NCI-H1930 (cell line): ENCODE data around the gene GMDS.

Source experiments
- DNase-seq, 2 experiments: peaks; one replicate each; lab custom pipeline; 2025; lab: John Stamatoyannopoulos, UW

Gene GMDS

DNA sequence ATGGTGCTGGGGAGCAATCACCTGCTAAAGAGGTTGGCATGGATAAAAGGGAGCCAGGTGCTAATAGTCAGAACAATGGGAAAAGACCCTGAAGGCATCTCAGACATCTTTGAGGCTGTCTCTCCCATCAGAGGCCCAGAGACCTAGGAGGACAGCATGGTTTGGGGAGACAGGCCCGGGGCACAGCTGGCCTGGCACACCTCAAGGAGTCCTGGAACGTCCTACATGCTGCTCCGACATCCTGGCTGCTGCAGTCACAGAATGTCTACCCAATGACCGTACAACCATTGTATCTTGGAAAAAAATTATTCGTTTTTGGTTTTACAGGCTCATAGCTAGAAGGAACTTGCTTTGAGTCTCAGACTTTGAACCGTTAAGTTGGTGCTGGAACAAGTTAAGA lies 4.4 kb downstream of the GMDS start:
- no peak for DNase-seq

DNA sequence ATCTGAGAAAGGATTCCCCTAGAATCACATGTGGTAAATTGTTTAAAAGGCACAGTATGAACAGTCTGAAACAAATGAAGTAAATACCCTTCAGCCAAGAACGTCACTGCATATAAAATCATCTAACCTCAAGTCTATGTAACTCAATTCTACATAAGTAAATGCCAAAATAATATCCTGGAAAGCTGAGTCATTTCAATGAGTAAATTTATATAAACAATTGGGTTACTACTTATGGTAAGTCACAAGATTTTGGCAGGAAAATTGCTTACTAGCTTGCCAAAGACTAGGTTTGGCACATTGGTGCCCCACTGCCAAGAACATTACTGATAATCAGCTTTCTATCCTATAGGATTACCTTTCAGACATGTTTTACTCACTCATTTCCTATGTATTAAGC lies 8.4 kb downstream of the GMDS start:
- DNase-seq = no peak

DNA sequence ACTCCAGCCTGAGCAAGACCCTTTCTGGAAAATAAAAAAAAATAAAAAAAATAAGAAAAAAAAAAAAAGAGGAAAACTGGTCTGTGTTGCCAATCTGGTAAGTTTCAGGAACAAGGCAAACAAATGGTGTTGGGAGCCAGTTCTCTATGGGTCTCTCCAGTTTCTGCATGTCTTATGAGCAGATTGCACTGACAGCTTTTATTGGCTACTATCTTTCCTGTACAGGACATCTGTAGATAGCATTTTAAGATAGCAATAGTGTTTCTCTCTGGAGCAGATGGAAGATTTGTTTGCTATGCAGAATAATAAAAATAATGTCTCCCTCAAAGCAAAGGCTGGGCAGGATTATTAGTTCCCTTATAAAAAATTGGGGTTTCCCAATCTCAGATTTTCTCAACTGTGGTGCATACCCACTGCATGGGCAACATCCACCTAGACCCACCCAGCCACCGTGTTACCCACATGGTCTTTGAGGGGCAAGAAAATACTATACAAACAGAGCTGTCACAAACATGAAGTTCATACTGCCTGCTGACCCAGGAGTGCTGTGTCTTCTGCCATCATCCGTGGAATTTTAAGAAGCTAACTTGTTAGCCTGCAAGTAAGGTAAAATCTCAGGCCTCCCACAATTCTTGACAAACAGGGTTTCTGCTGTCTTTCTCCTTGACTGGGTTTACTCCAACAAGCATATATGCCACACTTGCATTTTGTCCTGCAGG lies 9.5 kb downstream of the GMDS start:
- DNase-seq = no peak

DNA sequence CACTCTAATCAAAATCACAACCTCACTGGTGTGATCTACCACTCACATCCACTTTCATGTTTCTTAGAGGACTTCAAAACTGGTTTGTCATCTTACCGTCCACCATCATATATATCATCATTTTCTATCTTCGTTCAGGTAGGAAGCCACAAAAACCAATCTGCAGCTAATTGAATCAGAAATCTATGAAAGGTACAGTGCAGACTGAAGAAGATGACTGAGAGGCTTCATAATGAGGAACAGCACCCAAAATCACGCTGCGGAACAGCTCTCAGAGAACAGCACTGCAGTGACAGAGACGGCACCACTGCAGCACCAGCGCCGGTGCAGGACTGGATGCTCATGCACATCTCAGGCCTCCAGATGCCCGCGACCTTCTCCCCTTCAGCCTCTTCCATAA lies 13.0 kb downstream of the GMDS start:
- no peak for DNase-seq

DNA sequence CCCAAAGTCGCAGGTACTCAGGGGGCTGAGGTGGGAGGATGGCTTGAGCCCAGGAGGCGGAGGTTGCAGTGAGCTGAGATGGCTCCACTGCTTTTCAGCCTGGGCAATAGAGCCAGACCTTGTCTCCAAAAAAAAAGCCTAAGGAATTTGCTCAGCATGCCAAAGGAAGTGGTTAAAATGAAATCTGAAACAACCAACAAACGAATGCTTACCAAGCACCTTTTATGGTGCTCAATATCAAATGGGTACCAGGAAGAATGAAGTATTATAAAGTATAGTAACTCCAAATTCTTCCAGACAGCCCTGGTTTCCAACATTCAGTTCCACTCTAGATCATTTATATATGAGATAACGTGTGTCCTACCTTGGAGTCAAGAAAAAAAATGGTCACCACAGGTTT lies 14.0 kb downstream of the GMDS start:
- no peak for DNase-seq

DNA sequence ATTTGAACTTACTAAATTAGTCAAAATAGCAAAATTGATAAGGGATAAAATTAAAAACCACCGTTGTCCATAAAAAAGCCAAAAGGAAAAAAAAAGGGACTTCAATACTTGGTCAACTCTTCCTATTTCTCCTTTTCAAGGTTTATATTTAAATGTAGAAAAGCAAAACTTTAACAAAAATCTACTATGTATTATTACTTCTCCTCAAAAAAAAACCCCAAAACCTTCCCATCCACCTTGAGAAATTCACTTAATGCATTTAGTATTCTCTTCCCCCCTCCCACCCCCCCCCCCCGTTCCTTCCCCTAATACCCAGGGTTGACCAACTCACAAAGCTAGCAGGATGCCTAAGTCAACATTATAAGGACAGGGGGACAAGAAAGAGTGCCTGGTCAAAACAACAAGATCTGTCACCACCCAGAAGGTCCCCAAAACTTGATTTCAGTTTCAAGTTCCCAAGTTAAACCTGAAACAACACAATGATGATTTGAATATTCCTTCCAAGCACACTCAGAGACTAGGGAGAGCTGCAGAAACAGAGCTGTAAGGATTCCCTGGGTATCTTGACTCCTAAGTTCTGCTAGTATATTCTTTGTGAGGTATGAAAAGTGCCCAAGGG lies 14.6 kb downstream of the GMDS start:
- no peak for DNase-seq

DNA sequence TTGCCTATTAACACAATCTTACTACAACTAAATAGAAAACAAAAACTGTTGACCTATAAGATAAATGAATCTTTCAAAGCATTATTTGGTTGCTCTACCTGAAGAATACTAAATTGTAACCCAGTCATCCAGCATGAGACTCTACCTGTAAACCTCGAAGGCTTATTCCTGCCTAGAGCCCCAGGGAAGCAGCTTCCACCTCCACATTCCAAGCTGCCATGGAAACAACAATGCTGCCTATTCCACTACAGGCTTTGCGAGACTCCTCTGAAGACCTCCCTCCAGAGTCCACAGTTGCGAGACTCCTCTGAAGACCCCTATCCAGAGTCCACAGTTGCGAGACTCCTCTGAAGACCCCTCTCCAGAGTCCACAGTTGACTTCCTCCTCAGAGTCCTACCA lies 15.7 kb downstream of the GMDS start:
- DNase-seq = no peak

DNA sequence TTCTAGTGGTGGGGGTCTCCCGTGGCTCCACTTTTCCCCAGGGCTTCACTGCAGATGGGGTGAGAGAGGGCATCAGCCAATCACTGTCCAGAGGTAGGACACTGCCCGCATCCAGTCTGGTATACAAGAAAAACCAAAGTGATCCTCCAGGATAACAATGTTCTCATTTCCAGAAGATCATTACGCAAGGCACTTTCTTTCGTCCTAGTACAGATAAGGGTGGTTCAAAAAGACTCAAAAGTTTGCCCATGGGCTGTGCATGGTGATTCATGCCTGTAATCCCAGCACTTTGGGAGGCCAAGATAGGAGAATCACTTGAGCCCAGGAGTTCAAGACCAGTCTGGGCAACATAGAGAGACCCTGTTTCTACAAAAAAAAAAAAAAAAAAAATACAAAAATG lies 16.4 kb downstream of the GMDS start:
- DNase-seq = no peak

DNA sequence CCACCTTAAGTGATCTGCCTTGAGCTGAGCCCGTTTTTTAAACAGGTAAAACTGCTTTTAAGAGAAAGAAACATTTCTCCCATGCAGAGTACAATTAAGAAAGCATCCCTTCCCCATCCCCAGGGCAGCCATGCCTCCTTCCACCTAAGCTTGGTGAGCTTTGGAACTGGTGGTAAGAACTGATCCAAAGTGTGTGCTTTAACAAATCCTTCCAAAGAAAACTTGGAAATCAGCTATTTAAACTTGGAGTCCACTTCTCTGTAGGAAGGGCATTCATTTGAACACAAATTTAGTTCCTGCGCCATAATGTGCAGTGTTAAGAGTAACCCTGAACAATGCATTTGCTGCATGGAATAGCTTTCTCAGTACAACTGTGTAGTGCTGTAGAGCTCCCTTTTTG lies 17.0 kb downstream of the GMDS start:
- no peak for DNase-seq

DNA sequence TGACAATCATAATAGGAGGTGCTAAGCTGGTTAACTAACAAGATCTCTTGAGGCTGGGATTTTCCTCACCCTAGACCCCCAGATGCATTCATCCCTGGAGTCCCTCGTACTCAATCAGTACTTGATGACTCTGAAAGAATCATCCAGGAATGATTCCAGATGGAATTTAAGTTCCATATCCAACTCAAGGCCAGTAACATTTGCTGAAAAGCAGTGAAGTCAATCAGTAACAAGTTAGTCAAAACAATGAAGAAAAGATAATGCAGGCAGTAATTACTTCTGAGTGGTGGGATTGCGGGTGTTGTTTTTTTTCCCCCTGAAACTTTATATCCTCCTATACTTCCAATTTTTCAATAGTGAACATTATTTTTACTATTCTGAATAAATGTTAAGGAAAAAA lies 18.6 kb downstream of the GMDS start:
- DNase-seq = no peak

DNA sequence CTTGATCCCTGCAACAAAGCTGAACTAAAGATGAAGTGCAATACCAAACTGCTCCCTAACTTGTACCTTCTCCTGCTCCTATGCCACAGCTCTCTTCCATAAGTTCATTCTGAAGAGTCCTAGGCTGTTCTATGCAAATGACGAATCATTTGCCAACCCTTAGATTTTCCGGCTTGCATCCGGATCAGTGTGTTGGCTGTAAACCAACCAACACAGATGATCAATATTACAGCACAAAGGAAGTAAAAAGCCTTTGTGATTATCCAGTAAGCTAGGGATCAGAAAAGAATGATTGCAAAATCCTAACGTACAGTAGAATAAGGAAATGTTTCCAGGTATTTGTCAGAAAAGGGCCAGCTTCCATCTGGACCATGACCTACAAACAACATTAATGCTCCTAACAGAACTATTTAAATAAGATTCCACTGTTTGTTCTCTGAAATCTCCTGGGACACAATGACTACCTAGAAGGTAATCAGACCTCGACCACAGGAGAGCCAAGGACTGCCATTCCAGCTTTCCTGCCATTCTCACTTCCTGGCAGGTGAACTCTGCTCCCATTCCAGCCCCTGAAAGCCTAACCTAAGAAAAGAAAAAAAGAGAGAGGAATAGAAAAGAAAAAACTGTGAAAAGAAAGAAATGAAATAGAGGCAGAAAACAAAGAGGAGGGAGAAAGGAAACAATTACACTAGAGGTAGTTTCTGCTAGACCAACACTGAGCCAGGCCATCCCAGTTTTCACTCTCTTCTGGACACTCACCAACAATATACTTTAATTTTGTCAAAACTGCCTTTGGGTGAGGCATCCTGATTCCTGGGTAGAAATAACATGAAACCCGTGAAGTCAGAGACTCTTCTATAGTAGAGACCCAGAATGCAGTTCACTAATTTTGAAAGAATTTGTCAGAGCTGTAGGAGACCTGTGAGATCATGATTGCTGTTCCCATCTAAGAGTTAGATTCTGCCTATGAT lies 19.7 kb downstream of the GMDS start:
- no peak for DNase-seq

DNA sequence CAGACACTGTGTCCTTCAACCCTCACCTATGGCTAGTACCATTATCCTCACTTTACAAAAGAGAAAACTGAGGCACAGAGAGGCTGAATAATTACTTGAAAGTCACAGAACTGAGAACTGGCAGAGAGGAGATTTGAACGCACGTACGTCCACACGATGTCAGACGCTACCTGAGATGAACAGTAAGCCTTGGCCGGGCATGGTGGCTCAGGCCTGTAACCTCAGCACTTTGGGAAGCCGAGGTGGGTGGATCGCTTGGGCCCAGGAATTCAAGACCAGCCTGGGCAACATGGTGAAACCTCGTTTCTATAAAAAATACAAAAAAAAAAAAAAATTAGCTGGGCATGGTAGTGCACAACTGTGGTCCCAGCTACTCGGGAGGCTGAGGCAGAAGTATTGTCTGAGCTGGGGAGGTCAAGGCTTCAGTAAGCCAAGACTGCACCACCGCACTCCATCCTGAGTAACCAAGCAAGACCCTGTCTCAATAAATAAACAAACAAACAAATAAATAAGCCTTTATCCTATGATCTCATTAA lies 20.5 kb downstream of the GMDS start:
- DNase-seq = no peak

DNA sequence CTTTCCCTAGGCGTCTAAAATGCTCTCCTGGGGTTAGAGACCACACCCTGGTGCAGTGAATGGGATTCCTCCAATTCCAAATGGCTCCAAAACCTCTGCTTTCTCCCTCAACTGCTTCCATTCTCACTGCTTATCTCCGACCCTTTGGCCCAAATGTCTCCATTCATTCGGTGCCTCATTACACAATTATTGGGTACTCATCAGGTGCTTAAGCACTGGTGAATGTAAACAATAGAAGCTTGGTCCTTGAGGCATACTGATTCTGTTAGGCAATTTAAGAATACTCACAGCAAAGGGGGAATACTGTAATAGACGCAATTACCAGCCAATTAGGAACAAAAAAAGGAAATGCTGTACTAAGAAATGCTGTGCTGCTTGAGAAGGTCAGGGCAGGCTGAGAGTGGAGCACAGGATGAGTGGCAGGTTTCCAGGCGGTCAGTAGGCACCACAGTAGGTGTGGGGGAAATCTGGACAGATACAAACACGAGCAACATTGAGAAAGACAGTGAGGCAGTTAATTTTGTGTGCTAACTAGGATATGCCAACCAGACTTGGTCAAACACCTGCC lies 23.0 kb downstream of the GMDS start:
- DNase-seq = no peak

DNA sequence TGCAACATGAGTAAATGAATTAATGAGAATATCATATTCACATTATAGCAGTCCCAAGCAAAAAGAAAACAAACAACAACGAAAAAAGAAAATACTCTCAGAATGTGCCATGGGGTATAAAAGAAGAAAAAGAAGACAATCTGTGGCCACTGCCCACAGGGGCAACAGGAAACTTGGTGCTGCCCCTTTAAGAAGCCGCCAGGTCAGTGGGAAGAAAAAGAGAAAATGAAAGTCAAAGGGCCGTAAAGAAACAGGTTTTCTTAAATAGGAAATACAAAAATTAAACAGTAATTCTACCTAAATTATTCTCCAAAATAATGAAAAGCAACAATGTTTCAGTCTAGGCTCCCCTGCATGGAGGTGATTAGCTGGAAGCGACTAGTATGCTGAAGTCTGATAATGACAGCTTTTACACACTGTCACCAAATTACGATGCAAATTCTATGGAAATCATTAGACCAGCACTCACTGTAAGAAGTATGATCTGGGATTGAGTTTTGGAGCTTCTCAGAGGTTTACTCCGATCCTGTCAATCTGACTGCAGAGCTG lies 23.6 kb downstream of the GMDS start:
- DNase-seq = no peak

DNA sequence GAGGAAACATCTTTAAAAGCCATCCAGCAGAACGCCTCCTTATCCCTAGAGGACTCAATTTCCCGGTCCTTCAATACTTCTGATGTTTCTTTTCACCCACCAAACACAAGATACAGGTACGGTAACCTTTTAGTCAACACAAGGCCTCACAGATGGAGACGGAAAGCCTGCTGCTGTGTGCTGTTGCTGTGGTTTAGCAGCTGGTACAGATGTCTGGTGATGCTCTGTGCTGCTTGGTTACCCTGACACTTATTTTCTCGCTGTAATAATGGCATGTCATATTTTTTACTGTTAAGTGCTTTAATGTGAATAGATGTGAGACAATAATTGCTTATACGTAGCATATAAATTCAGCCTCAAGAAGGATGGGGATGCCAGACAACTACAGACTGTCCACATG lies 25.3 kb downstream of the GMDS start:
- DNase-seq = no peak

DNA sequence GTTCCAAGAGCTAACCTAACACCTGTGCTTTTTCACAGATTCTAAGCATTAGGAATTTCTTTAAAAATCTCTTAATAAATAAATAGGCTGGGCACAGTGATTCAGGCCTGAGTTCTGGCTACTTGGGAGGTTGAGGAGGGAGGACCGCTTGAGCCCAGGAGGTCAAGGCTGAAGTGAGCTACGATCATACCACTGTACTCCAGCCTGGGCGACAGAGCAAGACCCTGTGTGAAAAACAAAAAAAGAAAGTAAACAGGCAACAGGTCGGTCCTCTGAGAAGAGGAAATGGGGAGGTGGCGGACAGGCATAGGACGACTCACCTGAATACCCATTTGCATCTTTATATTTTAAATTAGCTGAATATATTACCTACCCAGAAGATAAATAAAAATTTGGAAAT lies 26.5 kb downstream of the GMDS start:
- DNase-seq = no peak

DNA sequence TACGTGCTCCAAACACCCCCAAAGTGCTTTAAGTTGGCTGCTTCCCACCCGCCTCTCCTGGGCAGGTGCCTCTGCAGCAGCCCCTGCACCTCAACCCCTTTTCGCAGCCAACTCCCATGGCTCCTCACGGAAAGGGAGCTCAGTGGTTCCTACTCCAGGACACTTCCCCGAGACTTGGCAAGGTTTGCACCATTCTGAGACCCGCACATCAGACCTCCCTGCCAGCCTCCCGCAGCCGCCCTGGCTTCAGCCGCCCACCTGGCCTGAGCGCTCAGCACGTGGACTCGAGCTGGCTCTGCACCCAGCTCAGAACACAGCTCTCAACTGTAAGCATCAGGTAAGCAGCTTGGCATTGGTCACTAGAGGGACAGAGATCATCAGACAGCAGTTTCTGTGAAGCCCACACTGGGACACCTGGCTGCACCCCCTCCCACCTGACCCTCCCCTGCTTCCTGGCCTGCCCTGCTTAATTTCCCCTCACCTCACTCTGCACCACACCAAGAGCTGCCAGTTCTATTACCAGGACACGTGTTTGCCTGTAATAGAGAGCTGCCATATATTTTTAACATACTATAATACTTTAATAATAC lies 28.5 kb downstream of the GMDS start:
- DNase-seq = no peak

DNA sequence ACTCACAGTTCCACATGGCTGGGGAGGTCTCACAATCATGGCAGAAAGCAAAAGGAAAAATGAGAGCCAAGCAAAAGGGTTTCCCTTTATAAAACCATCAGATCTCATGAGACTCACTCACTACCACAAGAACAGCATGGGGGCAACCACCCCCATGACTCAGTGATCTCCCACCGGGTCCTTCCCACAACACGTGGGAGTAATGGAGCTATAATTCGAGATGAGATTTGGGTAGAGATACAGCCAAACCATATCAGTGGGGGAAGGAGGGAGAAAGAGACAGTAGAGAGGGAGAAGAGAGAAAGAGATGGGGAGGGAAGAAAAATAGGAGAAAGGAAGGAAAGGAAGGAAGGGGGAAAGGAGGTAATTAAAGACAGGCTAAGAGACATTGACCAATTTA lies 30.1 kb downstream of the GMDS start:
- DNase-seq = no peak

DNA sequence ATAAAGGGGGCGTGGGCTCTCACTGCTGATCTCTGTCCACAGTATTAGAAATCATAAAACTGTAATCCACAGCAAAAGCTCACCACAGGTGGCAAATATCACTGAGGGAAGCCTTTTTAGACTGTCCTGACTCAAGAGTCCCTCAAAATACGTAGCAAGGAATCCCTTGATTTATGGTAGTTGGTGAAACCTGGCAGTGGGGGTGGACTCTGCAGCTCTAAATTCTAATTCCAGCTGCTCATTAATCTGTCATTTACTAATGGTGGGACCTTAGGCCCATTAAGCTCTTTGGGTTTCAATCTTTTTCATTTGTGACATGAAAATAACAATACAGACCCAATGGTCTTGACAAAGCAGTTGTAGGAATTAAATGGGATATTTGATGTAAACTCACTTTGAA lies 32.3 kb downstream of the GMDS start:
- no peak for DNase-seq

DNA sequence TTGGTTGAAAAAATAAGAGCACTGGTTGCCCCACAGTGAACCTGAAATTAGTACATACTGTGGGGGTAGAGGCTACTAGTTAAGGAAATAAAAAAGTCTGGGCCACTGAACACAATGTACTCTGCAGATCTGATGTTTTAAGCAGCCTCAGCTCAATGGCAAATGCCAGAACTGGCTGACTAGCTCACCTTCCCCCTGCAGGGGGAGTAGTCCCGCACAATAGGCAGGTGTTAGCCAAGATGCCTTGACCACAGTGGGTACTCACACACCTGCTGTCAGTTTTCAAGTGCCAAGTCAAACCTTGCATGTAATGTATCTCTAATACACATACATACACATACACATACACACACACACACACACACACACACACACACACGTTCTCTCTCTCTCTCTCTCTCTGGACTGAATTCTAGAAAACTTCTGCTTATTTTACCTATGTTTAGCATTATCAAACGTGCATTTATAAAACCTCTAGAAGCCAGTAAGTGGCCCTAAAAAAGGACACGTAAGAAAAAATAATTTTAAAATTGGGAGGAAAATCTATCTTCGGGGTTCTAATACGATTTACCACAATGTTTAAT lies 36.1 kb downstream of the GMDS start:
- peak; percentile 19 to 46 for DNase-seq

DNA sequence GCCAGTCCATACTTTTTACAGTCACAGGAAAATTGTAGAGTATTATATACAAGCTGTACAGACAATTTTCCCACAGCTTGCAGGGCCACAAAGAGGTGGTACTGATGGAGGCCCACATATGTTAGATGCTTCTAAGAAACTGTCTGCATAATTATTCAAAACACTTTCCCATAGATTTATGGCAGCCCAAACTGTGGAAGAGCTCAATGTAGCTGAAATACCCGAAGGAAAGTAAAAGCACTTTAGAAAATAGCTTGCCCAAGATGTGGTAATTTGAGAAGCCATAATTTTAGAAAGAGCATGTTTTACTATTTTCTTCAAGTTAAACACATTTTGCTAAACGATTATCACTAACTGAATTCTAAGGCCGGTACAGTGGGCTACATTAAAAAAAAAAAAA lies 36.9 kb downstream of the GMDS start:
- DNase-seq = no peak
